HepG2 (cell line): ENCODE results near the gene HOXD3. TPM values are rescaled to one million over a fixed set of nuclear protein-coding genes. Genes with fewer than 3 reads are reported as not detected.

Experiments
- AFF4 ChIP-seq: sonication (generic); formaldehyde crosslinking; IDR thresholded peaks from 2 replicates; pipeline ENCODE4 v1.4.0; 2020; ENCODE audit warnings: missing genetic modification reagents
- ATF1 ChIP-seq: IDR thresholded peaks from 2 replicates; pipeline ENCODE4 v1.6.1; 2016; ENCODE audit warnings: mild to moderate bottlenecking, control low read depth
- BHLHE40 ChIP-seq: IDR thresholded peaks from 2 replicates; pipeline ENCODE4 v1.6.1; 2011; ENCODE audit warnings: low read length, improper control_type of control experiment
- CC2D1A ChIP-seq: sonication (generic); formaldehyde crosslinking; IDR thresholded peaks from 2 replicates; pipeline ENCODE4 v1.8.1; 2023; ENCODE audit warnings: mild to moderate bottlenecking, missing genetic modification reagents
- CHD2 ChIP-seq: IDR thresholded peaks from 2 replicates; pipeline ENCODE4 v1.6.1; 2011; ENCODE audit warnings: low read depth, low read length, improper control_type of control experiment
- HCFC1 ChIP-seq: fragments of 150-350 bp; IDR thresholded peaks from 2 replicates; pipeline ENCODE4 v1.6.1; 2014; ENCODE audit warnings: low read depth, low read length
- KDM3A ChIP-seq: IDR thresholded peaks from 2 replicates; pipeline ENCODE4 v1.6.1; 2018; ENCODE audit warnings: low read depth, missing compliant biosample characterization
- MED13 ChIP-seq: sonication (generic); formaldehyde crosslinking; IDR thresholded peaks from 2 replicates; pipeline ENCODE4 v1.5.0; 2020; ENCODE audit warnings: missing genetic modification reagents
- PCBP1 ChIP-seq: fragments of 200-400 bp; formaldehyde crosslinking; IDR thresholded peaks from 2 replicates; pipeline ENCODE4 v1.6.1; 2017; ENCODE audit warnings: mild to moderate bottlenecking, low read depth, low read length, borderline replicate concordance
- TOE1 ChIP-seq: sonication (generic); formaldehyde crosslinking; IDR thresholded peaks from 2 replicates; pipeline ENCODE4 v1.4.0; 2020; ENCODE audit warnings: mild to moderate bottlenecking, missing genetic modification reagents
- ZNF563 ChIP-seq: sonication (generic); formaldehyde crosslinking; IDR thresholded peaks from 2 replicates; pipeline ENCODE4 v1.8.0; 2022; ENCODE audit warnings: mild to moderate bottlenecking, moderate library complexity, missing genetic modification reagents
- ZNF607 ChIP-seq: sonication (generic); formaldehyde crosslinking; IDR thresholded peaks from 2 replicates; pipeline ENCODE4 v1.5.1; 2020; ENCODE audit warnings: missing genetic modification reagents, mild to moderate bottlenecking, borderline replicate concordance
- ZNF652 ChIP-seq: IDR thresholded peaks from 2 replicates; pipeline ENCODE4 v1.6.1; 2016; ENCODE audit warnings: low read depth, borderline replicate concordance
- ZNF879 ChIP-seq: sonication (generic); formaldehyde crosslinking; IDR thresholded peaks from 2 replicates; pipeline ENCODE4 v1.8.1; 2023; ENCODE audit warnings: missing genetic modification reagents
- polyA plus RNA-seq, 8 experiments: library from polyadenylated mRNA; depleted of rRNA in 3 of 8; stranded (reverse) in 7 of 8; unstranded in 1 of 8; fragments of >200 nt; fragmentation: Illumina TruSeq in 4 of 8; extraction: Trizol in 4 of 8; gene quantifications; 2 replicates each; pipeline versions ENCODE4 v1.2.1 to v1.2.3, GENCODE V29; 2011 to 2016; ENCODE audit warnings: low read depth in 4 of 8, missing spikeins in 1 of 8, mixed read lengths in 1 of 8; ENCODE audit not compliant: insufficient read depth in 1 of 8
- total RNA-seq, 5 experiments: library from RNA; depleted of rRNA; stranded (reverse); fragments of >200 nt; fragmentation: Illumina TruSeq; extraction: Trizol; gene quantifications; 2 replicates each; pipeline ENCODE4 v1.2.3, GENCODE V29; 2016; ENCODE audit warnings: low read depth in 1 of 5
- TF ChIP-seq, protein P1 (sequence below): sonication (generic); formaldehyde crosslinking; IDR thresholded peaks from 2 replicates; pipeline ENCODE4 v1.5.0; 2020; ENCODE audit warnings: missing genetic modification reagents, mild to moderate bottlenecking, borderline replicate concordance
- TF ChIP-seq, protein P2 (sequence below): sonication (generic); formaldehyde crosslinking; IDR thresholded peaks from 2 replicates; pipeline ENCODE4 v1.8.1; 2023; ENCODE audit warnings: mild to moderate bottlenecking, inconsistent platforms, moderate library complexity, missing genetic modification reagents, borderline replicate concordance
- TF ChIP-seq, protein P3 (sequence below): sonication (generic); formaldehyde crosslinking; IDR thresholded peaks from 2 replicates; pipeline ENCODE4 v1.5.1; 2020; ENCODE audit warnings: mild to moderate bottlenecking, missing genetic modification reagents, moderate library complexity
- TF ChIP-seq, protein P4 (sequence below): sonication (generic); formaldehyde crosslinking; IDR thresholded peaks from 2 replicates; pipeline ENCODE4 v1.5.0; 2020; ENCODE audit warnings: mild to moderate bottlenecking, missing genetic modification reagents, borderline replicate concordance

Gene HOXD3
- total and polyA plus RNA-seq, 2 of the 13 experiments (the other 11 are each of a cell fraction or from before 2014, with no cell fraction given) = 0.05 to 0.09 TPM

GRCh38 chr2:176187899-176188773, 31.0 kb downstream of the HOXD3 start, which contains the start of gene HOXD1 (continued):
- TF ChIP-seq, protein P1, sequence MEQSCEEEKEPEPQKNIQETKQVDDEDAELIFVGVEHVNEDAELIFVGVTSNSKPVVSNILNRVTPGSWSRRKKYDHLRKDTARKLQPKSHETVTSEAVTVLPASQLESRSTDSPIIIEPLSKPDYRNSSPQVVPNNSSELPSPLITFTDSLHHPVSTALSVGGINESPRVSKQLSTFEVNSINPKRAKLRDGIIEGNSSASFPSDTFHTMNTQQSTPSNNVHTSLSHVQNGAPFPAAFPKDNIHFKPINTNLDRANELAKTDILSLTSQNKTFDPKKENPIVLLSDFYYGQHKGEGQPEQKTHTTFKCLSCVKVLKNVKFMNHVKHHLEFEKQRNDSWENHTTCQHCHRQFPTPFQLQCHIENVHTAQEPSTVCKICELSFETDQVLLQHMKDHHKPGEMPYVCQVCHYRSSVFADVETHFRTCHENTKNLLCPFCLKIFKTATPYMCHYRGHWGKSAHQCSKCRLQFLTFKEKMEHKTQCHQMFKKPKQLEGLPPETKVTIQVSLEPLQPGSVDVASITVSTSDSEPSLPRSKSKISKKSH (CRISPR knock-in tag) = no peak; the same call in 1 of the 2 replicates
- no peak for TF ChIP-seq KDM3A (CRISPR knock-in tag)
- TF ChIP-seq ZNF563 (CRISPR knock-in tag) = no peak; the same call in none of the 2 replicates
- TF ChIP-seq AFF4 = no peak; the same call in 1 of the 2 replicates
- TF ChIP-seq BHLHE40 = no peak
- TF ChIP-seq HCFC1 = no peak
- TF ChIP-seq, protein P2, sequence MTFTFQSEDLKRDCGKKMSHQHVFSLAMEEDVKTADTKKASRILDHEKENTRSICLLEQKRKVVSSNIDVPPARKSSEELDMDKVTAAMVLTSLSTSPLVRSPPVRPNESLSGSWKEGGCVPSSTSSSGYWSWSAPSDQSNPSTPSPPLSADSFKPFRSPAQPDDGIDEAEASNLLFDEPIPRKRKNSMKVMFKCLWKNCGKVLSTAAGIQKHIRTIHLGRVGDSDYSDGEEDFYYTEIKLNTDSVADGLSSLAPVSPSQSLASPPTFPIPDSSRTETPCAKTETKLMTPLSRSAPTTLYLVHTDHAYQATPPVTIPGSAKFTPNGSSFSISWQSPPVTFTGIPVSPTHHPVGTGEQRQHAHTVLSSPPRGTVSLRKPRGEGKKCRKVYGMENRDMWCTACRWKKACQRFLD (CRISPR knock-in tag) = no peak
- peak; percentile 96 for TF ChIP-seq ZNF652 (CRISPR knock-in tag)
- peak; percentile 78 for TF ChIP-seq ZNF607 (CRISPR knock-in tag)
- TF ChIP-seq ATF1 = no peak
- TF ChIP-seq TOE1 = no peak
- no peak; the same call in 1 of the 2 replicates for TF ChIP-seq MED13 (CRISPR knock-in tag)
- 0 out of 2 replicates have a peak, but pooled peaks have one; percentile 63 for TF ChIP-seq ZNF879 (CRISPR knock-in tag)
- 0 out of 2 replicates have a peak, but pooled peaks have one; percentile 23 for TF ChIP-seq CHD2
- peak; percentile 78; the same call in 1 of the 2 replicates for TF ChIP-seq PCBP1
- TF ChIP-seq, protein P3, sequence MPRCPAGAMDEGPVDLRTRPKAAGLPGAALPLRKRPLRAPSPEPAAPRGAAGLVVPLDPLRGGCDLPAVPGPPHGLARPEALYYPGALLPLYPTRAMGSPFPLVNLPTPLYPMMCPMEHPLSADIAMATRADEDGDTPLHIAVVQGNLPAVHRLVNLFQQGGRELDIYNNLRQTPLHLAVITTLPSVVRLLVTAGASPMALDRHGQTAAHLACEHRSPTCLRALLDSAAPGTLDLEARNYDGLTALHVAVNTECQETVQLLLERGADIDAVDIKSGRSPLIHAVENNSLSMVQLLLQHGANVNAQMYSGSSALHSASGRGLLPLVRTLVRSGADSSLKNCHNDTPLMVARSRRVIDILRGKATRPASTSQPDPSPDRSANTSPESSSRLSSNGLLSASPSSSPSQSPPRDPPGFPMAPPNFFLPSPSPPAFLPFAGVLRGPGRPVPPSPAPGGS (CRISPR knock-in tag) = peak; percentile 39
- 0 out of 2 replicates have a peak, but pooled peaks have one; percentile 13 for TF ChIP-seq CC2D1A (CRISPR knock-in tag)
- TF ChIP-seq, protein P4, sequence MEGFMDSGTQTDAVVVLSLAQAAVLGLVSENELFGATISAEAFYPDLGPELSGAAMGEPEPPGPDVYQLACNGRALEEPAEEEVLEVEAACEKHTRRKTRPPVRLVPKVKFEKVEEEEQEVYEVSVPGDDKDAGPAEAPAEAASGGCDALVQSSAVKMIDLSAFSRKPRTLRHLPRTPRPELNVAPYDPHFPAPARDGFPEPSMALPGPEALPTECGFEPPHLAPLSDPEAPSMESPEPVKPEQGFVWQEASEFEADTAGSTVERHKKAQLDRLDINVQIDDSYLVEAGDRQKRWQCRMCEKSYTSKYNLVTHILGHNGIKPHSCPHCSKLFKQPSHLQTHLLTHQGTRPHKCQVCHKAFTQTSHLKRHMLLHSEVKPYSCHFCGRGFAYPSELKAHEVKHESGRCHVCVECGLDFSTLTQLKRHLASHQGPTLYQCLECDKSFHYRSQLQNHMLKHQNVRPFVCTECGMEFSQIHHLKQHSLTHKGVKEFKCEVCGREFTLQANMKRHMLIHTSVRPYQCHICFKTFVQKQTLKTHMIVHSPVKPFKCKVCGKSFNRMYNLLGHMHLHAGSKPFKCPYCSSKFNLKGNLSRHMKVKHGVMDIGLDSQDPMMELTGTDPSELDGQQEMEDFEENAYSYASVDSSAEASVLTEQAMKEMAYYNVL (CRISPR knock-in tag) = peak; percentile 77
